NCI-H1092 (cell line): ENCODE results near the gene SHROOM2.
"Not testable (repeated sequence)": the region's sequence is repeated elsewhere in the genome, so short reads cannot be mapped to it uniquely, and the experiment has no call there.

ENCODE experiments used
- DNase-seq: peaks from one replicate; lab custom pipeline; 2025; lab: John Stamatoyannopoulos, UW

SHROOM2 gene, protein sequence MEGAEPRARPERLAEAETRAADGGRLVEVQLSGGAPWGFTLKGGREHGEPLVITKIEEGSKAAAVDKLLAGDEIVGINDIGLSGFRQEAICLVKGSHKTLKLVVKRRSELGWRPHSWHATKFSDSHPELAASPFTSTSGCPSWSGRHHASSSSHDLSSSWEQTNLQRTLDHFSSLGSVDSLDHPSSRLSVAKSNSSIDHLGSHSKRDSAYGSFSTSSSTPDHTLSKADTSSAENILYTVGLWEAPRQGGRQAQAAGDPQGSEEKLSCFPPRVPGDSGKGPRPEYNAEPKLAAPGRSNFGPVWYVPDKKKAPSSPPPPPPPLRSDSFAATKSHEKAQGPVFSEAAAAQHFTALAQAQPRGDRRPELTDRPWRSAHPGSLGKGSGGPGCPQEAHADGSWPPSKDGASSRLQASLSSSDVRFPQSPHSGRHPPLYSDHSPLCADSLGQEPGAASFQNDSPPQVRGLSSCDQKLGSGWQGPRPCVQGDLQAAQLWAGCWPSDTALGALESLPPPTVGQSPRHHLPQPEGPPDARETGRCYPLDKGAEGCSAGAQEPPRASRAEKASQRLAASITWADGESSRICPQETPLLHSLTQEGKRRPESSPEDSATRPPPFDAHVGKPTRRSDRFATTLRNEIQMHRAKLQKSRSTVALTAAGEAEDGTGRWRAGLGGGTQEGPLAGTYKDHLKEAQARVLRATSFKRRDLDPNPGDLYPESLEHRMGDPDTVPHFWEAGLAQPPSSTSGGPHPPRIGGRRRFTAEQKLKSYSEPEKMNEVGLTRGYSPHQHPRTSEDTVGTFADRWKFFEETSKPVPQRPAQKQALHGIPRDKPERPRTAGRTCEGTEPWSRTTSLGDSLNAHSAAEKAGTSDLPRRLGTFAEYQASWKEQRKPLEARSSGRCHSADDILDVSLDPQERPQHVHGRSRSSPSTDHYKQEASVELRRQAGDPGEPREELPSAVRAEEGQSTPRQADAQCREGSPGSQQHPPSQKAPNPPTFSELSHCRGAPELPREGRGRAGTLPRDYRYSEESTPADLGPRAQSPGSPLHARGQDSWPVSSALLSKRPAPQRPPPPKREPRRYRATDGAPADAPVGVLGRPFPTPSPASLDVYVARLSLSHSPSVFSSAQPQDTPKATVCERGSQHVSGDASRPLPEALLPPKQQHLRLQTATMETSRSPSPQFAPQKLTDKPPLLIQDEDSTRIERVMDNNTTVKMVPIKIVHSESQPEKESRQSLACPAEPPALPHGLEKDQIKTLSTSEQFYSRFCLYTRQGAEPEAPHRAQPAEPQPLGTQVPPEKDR (N-terminal part only)

DNA sequence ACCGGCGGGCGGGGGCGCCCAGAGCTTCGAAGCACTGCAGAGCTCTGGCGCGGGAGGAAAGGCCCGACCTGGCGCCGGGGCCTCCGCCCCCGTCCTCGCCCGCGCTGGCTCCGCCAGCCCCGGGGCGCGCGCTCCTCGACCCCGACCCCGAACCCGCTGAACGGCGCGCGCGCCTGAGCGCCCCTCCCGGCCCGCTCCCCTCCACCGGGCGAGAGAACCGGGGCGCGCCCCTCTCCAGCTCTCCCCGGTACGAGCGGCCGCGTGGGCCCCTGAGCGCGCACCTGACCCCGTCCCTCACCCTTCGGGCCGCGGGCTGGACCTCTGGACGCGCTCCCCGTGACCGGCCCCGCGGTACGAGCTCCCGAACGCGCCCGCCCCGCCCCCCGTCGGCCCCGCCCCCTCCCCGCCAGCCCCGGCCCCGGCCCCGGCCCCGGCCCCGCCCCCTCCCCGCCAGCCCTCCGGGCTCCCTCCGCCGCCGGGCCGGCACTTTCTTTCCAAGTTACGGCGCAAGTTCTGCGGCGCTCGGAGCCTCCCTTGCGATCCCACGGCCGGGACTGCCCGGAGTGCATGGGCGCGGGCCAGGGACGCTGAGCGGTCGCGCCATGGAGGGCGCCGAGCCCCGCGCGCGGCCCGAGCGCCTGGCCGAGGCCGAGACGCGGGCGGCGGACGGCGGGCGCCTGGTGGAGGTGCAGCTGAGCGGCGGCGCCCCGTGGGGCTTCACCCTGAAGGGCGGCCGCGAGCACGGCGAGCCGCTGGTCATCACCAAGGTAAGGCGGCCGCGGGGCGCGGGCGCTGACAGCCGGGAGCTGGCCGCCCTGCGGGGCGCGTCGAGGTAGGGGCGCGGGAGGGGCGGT lies at the start of gene SHROOM2:
Gene SHROOM2 (plus strand): TSS at position 486 of the 854 bp plus-strand sequence. CDS start 117 bp downstream, at position 603.
- no peak for DNase-seq

DNA sequence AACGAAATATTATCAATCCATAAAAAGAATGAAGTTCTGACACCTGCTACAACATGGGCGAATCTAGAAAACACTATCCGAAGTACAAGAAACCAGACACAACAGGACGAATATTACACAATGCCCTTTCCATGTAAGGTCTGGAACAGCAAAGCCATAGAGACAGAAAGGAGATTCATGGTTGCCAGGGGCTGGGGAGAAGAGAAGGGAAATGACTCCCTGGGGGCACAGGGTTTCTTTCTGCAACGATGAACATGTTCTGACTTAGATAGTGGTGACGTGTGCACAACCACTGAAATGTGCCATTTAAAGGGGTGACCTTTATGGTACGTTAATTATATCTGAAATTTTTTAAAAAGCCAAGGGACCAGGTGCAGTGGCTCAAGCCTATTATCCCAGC lies 48.9 kb upstream of the SHROOM2 start:
- no peak for DNase-seq

DNA sequence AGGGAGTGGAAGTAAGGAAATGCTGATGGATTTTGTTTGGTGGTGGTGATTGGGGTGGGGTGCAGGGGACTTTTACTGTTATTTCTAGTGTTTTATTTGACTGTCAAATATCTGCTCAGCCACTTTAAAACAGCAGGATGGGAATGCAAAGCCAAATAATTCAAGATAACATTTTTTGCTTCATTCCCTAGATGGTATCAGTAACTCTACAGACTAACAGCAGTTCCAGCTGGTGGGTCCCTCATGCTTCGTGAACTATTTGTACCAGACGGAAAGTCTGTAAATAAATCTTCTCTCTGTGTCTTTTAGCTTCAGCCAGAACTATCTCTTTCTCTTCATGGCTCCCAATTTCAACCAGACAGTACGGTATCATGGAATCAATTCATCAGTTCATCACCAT lies 48.1 kb upstream of the SHROOM2 start:
- no peak for DNase-seq

DNA sequence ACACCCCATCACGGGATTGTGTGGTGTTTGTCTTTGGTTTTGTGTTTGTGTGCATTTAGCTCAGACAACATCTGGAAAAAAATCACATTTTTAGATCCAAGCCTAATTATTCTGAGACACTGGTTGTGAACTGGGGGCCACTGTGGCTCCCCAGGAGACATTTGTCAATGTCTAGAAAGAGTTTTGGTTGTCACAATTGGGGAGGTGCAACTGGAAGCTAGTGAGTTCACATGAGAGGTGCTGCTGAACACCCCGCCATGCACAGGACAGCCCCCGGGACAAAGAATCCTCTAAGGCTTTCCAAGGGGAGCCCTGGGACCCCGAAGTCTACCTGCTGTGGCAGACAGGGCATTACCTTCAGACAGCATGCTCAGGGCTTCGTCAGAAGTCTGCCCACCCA lies 47.1 kb upstream of the SHROOM2 start:
- no peak for DNase-seq

DNA sequence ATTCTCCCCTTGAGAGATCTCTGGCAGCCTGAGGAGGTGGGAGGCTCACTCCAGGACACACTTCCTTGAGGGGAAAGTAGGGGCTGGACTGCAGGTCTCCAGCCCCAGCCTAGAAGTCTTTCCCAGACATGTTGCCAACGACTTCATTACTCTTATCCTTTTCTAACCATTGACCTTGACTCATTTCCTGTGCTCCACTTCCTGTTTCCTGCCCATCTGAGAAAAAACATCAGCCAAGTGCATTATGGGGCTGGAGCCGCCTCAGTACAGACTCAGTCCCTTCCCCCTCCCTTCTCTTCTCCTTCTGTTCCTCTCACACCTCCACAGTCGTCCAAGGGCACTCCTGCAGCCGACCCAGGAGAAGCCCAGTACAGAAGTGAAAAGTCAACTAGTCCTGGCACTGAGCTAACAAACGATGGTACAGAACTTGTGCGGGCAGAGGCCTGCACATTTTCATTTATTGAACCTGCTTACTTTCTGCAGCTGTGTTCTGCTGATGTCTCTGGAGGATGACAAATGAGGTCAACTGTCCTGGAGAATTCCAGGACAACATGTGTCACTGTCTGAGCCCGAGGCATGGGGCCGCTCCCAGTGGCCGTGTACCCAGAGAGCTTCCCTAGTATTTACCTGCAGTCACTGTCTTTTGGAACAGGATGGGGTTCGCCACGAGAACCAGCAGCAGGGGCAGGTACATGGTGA lies 40.7 kb upstream of the SHROOM2 start:
- DNase-seq = no peak

DNA sequence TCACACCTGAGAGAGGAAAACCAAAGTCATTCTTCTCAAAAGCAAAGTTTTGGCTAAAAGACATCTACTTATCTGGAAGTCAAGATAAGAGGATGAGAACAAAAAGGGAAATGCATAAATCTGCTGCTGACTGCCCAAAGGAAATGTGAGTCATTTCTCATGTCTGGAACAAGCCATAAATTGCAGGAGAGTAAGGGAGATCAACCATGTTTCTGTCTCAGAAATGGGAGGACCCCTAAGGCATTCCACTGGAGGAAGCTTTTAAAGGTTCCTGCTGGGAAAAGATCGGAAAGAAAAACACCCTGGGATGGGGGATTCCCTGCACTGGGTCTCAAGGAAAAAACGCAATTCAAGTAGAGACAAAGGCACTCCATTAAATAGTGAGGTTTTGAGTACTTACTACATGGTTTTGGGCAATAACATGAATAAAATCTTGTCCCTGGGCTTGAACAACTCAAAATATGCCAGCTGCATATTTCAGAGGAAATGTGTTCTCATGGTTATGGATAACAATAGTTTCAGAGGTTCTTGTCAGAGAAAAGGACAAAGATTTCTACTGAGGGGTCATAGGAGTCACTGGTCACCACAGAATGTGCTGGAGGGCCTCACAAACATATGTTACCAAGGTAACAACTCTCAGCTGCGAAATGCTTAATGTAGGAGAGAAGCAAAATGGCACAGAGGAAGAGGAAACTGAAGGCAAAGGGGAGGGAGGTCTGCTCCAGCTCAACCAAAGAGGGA lies 39.9 kb upstream of the SHROOM2 start:
- DNase-seq = no peak

DNA sequence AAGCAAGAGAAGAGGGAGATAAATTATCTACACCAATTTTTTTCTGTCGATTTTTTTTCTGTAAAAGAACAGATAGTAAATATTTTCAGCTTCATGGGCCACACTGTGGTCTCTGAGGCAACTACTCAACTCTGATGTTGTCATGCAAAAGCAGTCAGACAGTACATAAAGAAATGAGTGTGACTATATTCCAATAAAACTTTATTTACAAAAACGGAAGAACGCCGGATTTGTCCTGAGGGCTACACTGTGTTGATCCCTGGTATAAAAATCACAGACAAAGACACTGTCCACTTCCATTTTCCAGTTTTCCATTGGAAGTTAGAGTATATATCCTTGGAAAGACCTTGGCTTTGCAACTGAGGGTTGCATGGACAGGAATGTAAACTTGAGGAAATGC lies 38.6 kb upstream of the SHROOM2 start:
- no peak for DNase-seq

DNA sequence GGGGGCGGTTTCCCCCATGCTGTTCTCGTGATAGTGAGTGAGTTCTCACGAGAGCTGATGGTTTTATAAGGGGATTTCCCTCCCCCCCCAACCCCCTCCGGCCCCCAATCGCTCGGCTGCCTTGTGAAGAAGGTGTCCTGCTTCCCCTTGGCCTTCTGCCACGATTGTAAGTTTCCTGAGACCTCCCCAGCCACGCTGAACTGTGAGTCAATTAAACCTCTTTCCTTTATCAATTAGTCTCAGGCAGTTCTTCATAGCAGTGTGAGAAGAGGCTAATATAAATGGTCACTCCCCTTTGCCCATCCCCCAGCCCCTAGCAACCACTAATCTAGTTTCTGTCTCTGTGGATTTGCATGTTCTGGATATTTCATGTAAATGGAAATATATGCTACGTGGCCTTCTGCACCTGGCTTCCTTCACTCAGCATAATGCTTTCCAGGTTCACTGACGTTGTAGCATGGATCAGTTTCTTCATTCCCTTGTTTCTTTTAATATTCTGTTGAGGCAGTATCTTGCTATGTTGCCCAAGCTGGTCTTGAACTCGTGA lies 37.0 kb upstream of the SHROOM2 start:
- DNase-seq = no peak

DNA sequence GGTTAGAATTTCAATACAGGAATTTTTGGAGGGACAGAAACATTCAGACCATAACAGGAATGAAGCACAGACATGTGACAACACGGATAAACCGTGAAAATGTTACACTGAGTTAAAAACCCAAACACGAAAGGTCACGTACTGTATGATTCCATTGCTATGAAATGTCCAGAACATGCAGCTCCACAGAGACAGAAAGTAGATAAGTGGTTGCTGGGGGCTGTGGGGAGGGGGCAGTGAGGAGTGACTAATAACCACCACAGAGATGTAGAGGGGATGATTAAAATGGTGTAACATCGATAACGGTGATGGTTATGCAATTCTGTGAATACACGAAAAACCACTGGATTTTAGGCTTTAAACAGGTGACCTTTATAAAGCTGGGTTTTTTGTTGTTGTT lies 28.9 kb upstream of the SHROOM2 start:
- no peak for DNase-seq

DNA sequence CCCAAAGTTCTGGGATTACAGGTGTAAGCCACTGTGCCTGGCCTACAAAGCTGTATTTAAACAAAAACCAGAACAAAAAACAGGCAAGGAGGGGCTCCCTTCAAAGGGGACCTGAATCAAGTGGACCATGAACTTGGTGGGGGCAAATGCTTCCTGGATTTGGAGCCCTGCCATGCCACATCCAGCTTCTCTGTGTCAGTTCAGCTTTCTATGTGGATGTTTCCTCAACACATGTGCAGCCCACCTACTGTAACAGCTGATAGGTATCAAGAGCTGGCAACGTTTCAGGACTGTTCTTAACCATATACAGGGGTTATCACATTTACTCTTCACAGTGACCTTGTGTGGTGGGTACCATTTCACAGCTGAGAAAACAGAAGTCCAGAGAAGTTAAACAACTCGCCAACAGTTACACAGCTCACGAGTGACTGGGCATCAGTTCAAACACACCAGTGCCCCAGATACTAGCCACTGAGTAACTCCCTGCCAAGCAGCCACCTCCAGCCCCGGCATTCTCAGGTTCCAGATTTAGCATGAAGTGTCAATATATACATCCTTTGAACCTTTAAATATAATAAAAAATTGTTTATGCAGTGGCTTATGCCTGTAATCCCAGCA lies 28.1 kb upstream of the SHROOM2 start:
- no peak for DNase-seq

DNA sequence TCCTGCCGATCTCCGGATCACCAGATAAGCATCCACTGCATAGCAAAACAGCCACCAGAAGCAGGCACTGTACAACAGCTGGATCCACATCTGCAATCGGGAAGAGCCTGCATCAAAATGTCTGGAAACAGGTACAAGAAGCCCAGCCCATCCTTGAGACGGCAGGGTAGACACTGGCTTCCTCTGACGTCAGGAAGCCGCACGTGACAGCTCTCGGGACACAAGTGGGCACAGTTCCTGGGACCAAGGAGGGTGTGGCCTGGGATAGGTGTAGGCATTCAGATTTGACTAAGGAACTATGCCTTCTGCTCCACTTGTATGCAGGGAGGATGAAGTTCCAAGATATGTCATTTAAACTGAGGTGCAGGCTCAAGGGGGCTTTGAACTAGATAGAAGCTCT lies 26.9 kb upstream of the SHROOM2 start:
- no peak for DNase-seq

DNA sequence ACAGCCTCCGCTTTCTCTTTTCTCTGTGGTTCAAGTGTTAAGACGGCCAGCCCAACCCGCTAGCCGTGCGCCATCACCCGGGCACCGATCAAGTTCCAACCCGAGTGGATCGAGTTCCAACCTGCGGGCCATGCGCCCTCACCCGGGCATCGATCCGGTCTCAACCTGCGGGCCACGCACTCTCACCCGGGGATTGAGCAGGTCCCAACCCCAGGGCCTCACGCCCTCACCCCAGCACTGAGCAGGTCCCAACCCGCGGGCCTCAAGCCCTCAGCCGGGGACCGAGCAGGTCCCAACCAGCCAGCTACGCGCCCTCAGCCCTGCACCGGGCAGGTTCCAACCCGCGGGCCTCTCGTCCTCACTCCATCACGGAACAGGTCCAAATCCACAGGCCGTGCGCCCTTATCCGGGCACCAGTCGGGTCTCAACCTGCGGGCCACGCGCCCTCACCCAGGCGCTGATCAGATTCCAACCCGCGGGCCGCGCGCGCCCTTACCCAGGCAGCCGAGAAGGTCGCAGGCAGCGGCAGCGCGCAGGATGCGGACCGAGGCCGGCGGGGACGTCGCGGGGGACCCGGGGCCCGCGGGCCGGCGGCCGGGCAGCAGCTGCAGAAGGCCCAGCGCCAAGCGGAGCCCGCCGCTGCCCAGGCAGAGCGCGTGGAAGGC lies 21.0 kb upstream of the SHROOM2 start:
- DNase-seq = no peak

DNA sequence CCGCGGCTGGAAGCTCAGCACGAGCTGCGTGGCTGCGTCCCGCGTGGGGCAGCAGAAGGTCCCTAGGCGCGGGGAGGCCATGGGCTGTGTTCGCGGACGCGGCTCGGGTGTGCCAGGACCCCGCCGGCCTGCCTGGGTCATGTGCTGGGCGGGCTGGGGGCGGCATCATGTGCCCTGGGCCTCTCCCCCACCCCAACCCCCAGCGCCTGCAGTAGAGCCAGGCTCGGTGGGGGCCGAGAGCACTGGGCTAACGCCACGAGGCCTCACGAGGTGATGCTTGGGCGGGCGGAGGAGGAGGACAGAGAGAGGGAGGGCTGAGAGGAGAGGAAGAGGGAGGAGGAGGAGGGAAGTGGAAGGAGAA lies 20.5 kb upstream of the SHROOM2 start, which contains the start of gene GPR143:
Gene GPR143 (minus strand): TSS at position 111 of the 361 bp plus-strand sequence. CDS start 30 bp downstream, at position 81.
- no peak for DNase-seq

DNA sequence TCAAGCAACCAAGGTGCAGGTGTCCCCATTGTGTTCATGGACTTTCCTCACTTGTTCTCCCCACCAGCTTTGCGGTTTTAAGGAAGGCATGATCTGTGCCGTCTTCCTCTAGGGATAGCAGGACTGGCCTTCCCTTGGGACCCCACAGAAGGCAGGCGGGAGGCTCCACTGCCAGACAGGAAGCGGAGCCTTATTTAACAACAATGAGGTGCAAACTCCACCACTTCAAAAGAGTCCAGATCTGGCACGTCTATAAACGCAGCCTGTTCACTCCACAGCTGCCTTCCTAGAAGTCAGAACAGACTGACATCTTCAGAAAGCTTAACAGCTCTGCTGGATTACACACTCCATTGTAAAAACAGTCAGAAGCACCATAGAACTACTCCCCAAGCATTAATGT lies 18.9 kb upstream of the SHROOM2 start:
- DNase-seq = no peak

DNA sequence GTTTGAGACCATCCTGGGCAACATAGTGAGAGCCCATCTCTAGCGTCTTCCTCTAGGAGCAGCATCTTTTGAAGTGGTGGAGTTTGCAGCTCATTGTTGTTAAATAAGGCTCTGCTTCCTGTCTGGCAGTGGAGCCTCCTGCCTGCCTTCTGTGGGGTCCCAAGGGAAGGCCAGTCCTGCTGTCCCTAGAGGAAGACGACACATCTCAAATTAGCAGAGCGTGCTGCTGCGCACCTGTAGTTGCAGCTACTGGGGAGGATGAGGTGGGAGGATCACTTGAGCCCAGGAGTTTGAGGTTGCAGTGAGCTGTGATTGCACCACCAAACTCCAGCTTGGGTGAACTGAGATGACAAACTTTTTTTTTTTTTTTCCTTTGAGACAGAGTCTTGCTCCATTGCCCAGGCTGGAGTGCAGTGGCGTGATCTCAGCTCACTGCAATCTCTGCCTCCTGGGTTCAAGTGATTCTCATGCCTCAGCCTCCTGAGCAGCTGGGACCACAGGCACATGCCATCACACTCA lies 17.8 kb upstream of the SHROOM2 start:
- not testable (repeated sequence) for DNase-seq

DNA sequence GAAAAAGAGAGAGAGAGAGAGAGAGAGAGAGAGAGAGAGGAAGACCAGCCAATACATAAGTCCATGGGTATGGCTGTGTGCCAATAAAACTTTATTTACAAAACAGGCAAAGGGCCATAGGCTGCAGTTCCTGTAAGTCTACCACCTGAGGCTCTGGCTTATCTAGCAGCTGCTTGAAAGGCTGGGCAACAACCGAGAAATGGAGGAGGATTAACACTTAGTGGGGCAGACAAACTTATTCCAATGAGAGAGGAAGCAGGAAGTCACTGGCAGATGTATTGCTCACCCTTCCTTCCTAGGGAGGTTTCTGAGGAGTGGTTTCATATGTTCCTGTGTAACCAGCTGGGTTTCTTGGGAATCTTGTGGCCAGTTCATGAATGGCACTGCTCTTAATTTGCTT lies 15.9 kb upstream of the SHROOM2 start:
- DNase-seq = no peak

DNA sequence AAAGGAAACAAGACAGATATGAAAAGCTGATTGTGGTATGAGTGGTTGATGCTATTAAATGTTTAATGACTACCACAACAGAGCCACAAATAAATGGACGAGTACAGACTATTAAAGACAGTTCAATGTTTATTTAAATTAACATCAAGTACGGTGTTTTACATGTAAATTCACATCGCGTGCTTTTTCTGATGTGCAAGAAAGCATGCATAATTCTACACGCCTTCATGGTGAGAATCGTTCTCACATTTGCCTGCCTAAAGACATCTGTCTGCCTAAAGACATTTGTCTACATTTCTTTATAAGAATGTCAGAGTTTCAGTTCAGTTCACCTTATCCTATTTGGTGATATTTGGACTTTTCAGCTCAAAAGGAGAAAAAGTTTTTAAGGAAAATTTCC lies 13.3 kb upstream of the SHROOM2 start:
- DNase-seq = no peak

DNA sequence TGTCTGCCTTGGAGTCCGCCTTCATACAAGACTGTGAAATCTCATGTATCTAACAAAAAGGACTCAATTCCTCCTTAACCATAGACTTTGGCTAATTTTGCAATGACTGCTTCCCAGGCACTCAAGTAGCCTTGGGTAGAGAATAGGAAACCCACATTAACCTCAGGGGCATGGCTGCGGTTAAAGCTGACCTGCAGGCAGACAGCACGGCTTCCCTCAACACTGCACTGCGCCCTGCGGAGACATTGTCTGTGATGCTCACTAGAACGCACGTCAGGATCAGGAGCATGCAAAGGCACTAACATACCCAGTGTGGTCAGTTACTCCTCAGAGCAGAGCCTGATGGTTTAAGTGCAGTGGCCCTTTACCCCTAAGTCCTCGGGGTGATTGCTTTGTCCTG lies 10.3 kb upstream of the SHROOM2 start:
- no peak for DNase-seq
